Common myeloid progenitor, CD34-positive (primary cell): ENCODE results near the gene BRD1.

Source experiments
- CTCF ChIA-PET: fragments of 350-600 bp; sonication (Branson Sonifier 250); formaldehyde crosslinking; loops from one replicate; lab custom pipeline; 2021; ENCODE audit warnings: antibody characterized with exemption; lab: Charles Lee
- POLR2A ChIA-PET: fragments of 350-600 bp; sonication (Branson Sonifier 250); formaldehyde crosslinking; loops from one replicate; lab custom pipeline; 2021; ENCODE audit warnings: antibody characterized with exemption; lab: Charles Lee
- DNase-seq, 3 donors: peaks; one replicate each; pipeline versions ENCODE4 v3.0.0 to v3.0.0-alpha.2; 2013
- H3K27ac ChIP-seq, 2 experiments: 1 replicate in 1 of 2; 2 replicates in 1 of 2; pipeline ENCODE4 v1.7.0; 2013; ENCODE audit warnings: inconsistent platforms in 2 of 2, low read length in 2 of 2, mild to moderate bottlenecking in 2 of 2, low read depth in 1 of 2, moderate library complexity in 1 of 2; ENCODE audit not compliant: severe bottlenecking in 2 of 2, insufficient read depth in 1 of 2, poor library complexity in 1 of 2
- H3K27me3 ChIP-seq, 5 experiments: replicated peaks in 2 of 5; 1 replicate in 3 of 5; 2 replicates in 2 of 5; pipeline versions ENCODE4 v1.6.1 to v1.7.0; 2013; ENCODE audit warnings: low read length in 4 of 5, mild to moderate bottlenecking in 2 of 5, moderate library complexity in 2 of 5, inconsistent platforms in 1 of 5; ENCODE audit not compliant: insufficient read depth in 5 of 5, control insufficient read depth in 4 of 5
- H3K36me3 ChIP-seq, 4 experiments: 1 replicate in 2 of 4; 2 replicates in 2 of 4; pipeline versions ENCODE4 v1.6.1 to v1.7.0; 2013; ENCODE audit warnings: low read length in 3 of 4, control low read depth in 1 of 4, mild to moderate bottlenecking in 1 of 4; ENCODE audit not compliant: control insufficient read depth in 4 of 4, insufficient read depth in 4 of 4
- H3K4me1 ChIP-seq, 4 experiments: 1 replicate in 3 of 4; 2 replicates in 1 of 4; pipeline versions ENCODE4 v1.6.1 to v1.7.1; 2013; ENCODE audit warnings: low read length in 3 of 4, mild to moderate bottlenecking in 3 of 4, control low read depth in 1 of 4, inconsistent platforms in 1 of 4, moderate library complexity in 1 of 4; ENCODE audit not compliant: control insufficient read depth in 4 of 4, insufficient read depth in 4 of 4; ENCODE audit errors: control extremely low read depth in 1 of 4
- H3K4me3 ChIP-seq, 7 experiments: 1 replicate in 4 of 7; 2 replicates in 3 of 7; pipeline versions ENCODE4 v1.5.1 to v1.7.0; 2013; ENCODE audit warnings: mild to moderate bottlenecking in 7 of 7, low read length in 6 of 7, moderate library complexity in 6 of 7, inconsistent platforms in 2 of 7, low read depth in 2 of 7, control low read depth in 1 of 7; ENCODE audit not compliant: insufficient read depth in 4 of 7, control insufficient read depth in 1 of 7; ENCODE audit errors: extremely low read depth in 1 of 7
- H3K9me3 ChIP-seq, 5 experiments: 1 replicate in 4 of 5; 2 replicates in 1 of 5; pipeline versions ENCODE4 v1.6.1 to v1.7.1; 2013; ENCODE audit warnings: low read length in 4 of 5, mild to moderate bottlenecking in 2 of 5, inconsistent platforms in 1 of 5, low read depth in 1 of 5, moderate library complexity in 1 of 5; ENCODE audit not compliant: control insufficient read depth in 4 of 5, insufficient read depth in 2 of 5; ENCODE audit errors: control extremely low read depth in 1 of 5
- WGBS: methylation state at CpG from one replicate; pipeline ENCODE4 v1.1.5; 2013; ENCODE audit not compliant: insufficient coverage; 5-methylcytosine and 5-hydroxymethylcytosine counted together

BRD1 gene

GRCh38 chr22:49747716-49748115, 80.0 kb downstream of the BRD1 start:
- Histone ChIP-seq H3K4me1 (peaks cover 0 to 18% (median 11%) of the 10 kb centered on the region in 4 experiments), H3K36me3 (no peaks in the 10 kb centered on the region), H3K27me3 (no peaks in the 10 kb centered on the region), H3K27ac (no peak overlapping the region), H3K4me3 (no peak overlapping the region), H3K9me3 (peaks cover 2 to 25% (median 4%) of the 10 kb centered on the region in 5 experiments)
- CTCF ChIA-PET, result interaction anchor here (0.9 to 1.0 kb wide), 2 partner anchors 14 to 19 kb away, joined by 3 to 4 read pairs; no protein-coding TSS in a partner anchor
- POLR2A ChIA-PET, result interaction anchor here (0.7 kb wide), 1 partner anchor 14 kb away, joined by 3 read pairs; no protein-coding TSS in a partner anchor
- no CpG with 5 or more reads among the region's 3 CpGs for WGBS
- DNase-seq, result no peak

- Histone ChIP-seq H3K9me3 (peaks cover 2 to 25% (median 4%) of the 10 kb centered on the region in 5 experiments), H3K4me1 (peaks cover 0 to 18% (median 11%) of the 10 kb centered on the region in 4 experiments), H3K27me3 (no peaks in the 10 kb centered on the region), H3K4me3 (no peak overlapping the region), H3K27ac (no peak overlapping the region), H3K36me3 (no peaks in the 10 kb centered on the region)
- POLR2A ChIA-PET, result no interaction called here
- DNase-seq, result no peak
- WGBS, result 100% methylated on average over 1 of the region's 3 CpGs
- CTCF ChIA-PET, result interaction anchor here (1.0 kb wide), 1 partner anchor 19 kb away, joined by 3 read pairs; no protein-coding TSS in a partner anchor
Observed at GRCh38 chr22:49747130-49747529, 80.5 kb downstream of the BRD1 start.

- Histone ChIP-seq H3K9me3 (peaks cover 2 to 25% (median 4%) of the 10 kb centered on the region in 5 experiments), H3K27ac (no peak overlapping the region), H3K4me3 (no peak overlapping the region), H3K27me3 (no peaks in the 10 kb centered on the region), H3K36me3 (no peaks in the 10 kb centered on the region), H3K4me1 (peaks cover 0 to 18% (median 11%) of the 10 kb centered on the region in 4 experiments)
- ChIA-PET CTCF (no interaction called here), POLR2A (no interaction called here)
- 71% methylated on average over 1 of the region's 3 CpGs for WGBS
- DNase-seq, result peak in 1 of 3 donors; percentile 41
Observed at GRCh38 chr22:49746065-49746464, 81.6 kb downstream of the BRD1 start.

GRCh38 chr22:49740242-49740641, 87.4 kb downstream of the BRD1 start:
- Histone ChIP-seq H3K27me3 (no peaks in the 10 kb centered on the region), H3K27ac (no peak overlapping the region), H3K4me1 (no peaks in the 10 kb centered on the region), H3K36me3 (no peaks in the 10 kb centered on the region), H3K9me3 (peaks cover 0 to 27% (median 11%) of the 10 kb centered on the region in 5 experiments), H3K4me3 (no peak overlapping the region)
- 98% methylated on average over 6 of the region's 7 CpGs for WGBS
- POLR2A ChIA-PET, result no interaction called here
- CTCF ChIA-PET, result no interaction called here
- no peak for DNase-seq

GRCh38 chr22:49739138-49739537, 88.5 kb downstream of the BRD1 start:
- CTCF ChIA-PET, result interaction anchor here (1.2 kb wide), 1 partner anchor 26 kb away, joined by 3 read pairs; no protein-coding TSS in a partner anchor
- POLR2A ChIA-PET, result no interaction called here
- H3K27ac ChIP-seq, result no peak overlapping the region
- WGBS, result 92% methylated on average over 2 of the region's 2 CpGs
- no peak overlapping the region for H3K4me3 ChIP-seq
- H3K36me3 ChIP-seq, result no peaks in the 10 kb centered on the region
- no peaks in the 10 kb centered on the region for H3K27me3 ChIP-seq
- H3K9me3 ChIP-seq, result peaks cover 0 to 22% (median 11%) of the 10 kb centered on the region in 5 experiments
- no peak for DNase-seq
- H3K4me1 ChIP-seq, result no peaks in the 10 kb centered on the region

- no peak for DNase-seq
- no peaks in the 10 kb centered on the region for H3K27me3 ChIP-seq
- no peak overlapping the region for H3K4me3 ChIP-seq
- no peak overlapping the region for H3K27ac ChIP-seq
- no peaks in the 10 kb centered on the region for H3K4me1 ChIP-seq
- ChIA-PET POLR2A (no interaction called here), CTCF (interaction anchor here (1.2 kb wide), 1 partner anchor 26 kb away, joined by 3 read pairs; no protein-coding TSS in a partner anchor)
- peaks cover 0 to 22% (median 11%) of the 10 kb centered on the region in 5 experiments for H3K9me3 ChIP-seq
- no peaks in the 10 kb centered on the region for H3K36me3 ChIP-seq
- WGBS, result 92% methylated on average over 5 of the region's 8 CpGs
Observed at GRCh38 chr22:49738566-49738965, 89.1 kb downstream of the BRD1 start.

- Histone ChIP-seq H3K27me3 (no peaks in the 10 kb centered on the region), H3K4me1 (no peaks in the 10 kb centered on the region), H3K4me3 (no peak overlapping the region), H3K36me3 (no peaks in the 10 kb centered on the region), H3K9me3 (peaks cover 0 to 22% (median 11%) of the 10 kb centered on the region in 5 experiments), H3K27ac (no peak overlapping the region)
- WGBS, result 98% methylated on average over 8 of the region's 12 CpGs
- DNase-seq, result no peak
- ChIA-PET POLR2A (no interaction called here), CTCF (interaction anchor here (1.0 kb wide), 1 partner anchor 15 kb away, joined by 3 read pairs; no protein-coding TSS in a partner anchor)
Observed at GRCh38 chr22:49738006-49738405, 89.7 kb downstream of the BRD1 start.
